ACHN (cell line): ENCODE results near the gene PGAP3.

Source experiments
- DNase-seq: peaks from one replicate; pipeline ENCODE4 v3.0.0-alpha.2; 2015
- in situ Hi-C: cut with HindIII; loops from 2 replicates; pipeline ENCODE4 v1.10.0; 2017; ENCODE audit warnings: low sequenced_read_pairs, low pct_ligation_motif_present, low pct_unique_long_range_greater_than_20kb

The PGAP3 gene

GRCh38 chr17:39676198-39676819, 11.5 kb downstream of the PGAP3 start:
- DNase-seq = no peak
- in situ Hi-C loops = no loop called here

GRCh38 chr17:39675390-39676082, 12.3 kb downstream of the PGAP3 start:
- DNase-seq = no peak

GRCh38 chr17:39674702-39675389, 13.0 kb downstream of the PGAP3 start:
- DNase-seq = no peak
- in situ Hi-C loops = no loop called here

More at GRCh38 chr17:39675390-39676082, 12.3 kb downstream of the PGAP3 start:
- in situ Hi-C loops = no loop called here

- in situ Hi-C loops = no loop called here
- no peak for DNase-seq
These were observed 13.7 kb downstream of the PGAP3 start for GRCh38 chr17:39674179-39674578.

GRCh38 chr17:39673335-39674081, 14.3 kb downstream of the PGAP3 start:
- in situ Hi-C loops = no loop called here
- no peak for DNase-seq

- in situ Hi-C loops = no loop called here
- no peak for DNase-seq
These were observed 15.1 kb downstream of the PGAP3 start for GRCh38 chr17:39672522-39673334.

GRCh38 chr17:39671651-39672521, 16.0 kb downstream of the PGAP3 start:
- DNase-seq = peak; percentile 47
- in situ Hi-C loops = no loop called here

- no peak for DNase-seq
- in situ Hi-C loops = no loop called here
These were observed 17.1 kb downstream of the PGAP3 start for GRCh38 chr17:39670746-39671145.

GRCh38 chr17:39669897-39670735, 17.7 kb downstream of the PGAP3 start:
- in situ Hi-C loops = no loop called here
- no peak for DNase-seq

- peak; percentile 72 for DNase-seq
- in situ Hi-C loops = no loop called here
These were observed 19.6 kb downstream of the PGAP3 start, which contains the start of gene PNMT for GRCh38 chr17:39667945-39668924. Gene PNMT (plus strand): TSS chr17:39668453. CDS start chr17:39668476, 23 bp downstream.

- in situ Hi-C loops = no loop called here
- DNase-seq = no peak
These were observed 20.5 kb downstream of the PGAP3 start for GRCh38 chr17:39667262-39667944.

- in situ Hi-C loops = no loop called here
- DNase-seq = no peak
These were observed 21.1 kb downstream of the PGAP3 start for GRCh38 chr17:39666601-39667261.

- DNase-seq = no peak
These were observed 21.6 kb downstream of the PGAP3 start for GRCh38 chr17:39666231-39666600.

GRCh38 chr17:39665642-39666224, 22.1 kb downstream of the PGAP3 start:
- in situ Hi-C loops = no loop called here
- DNase-seq = peak; percentile 32

More at GRCh38 chr17:39666231-39666600, 21.6 kb downstream of the PGAP3 start:
- in situ Hi-C loops = no loop called here
